OCI-LY7 (cell line): ENCODE data around the gene FDXACB1. TPM values are rescaled to one million over a fixed set of nuclear protein-coding genes. Genes with fewer than 3 reads are reported as not detected.

ENCODE experiments used
- BruUV-seq: library from RNA; stranded (reverse); fragments of 400-500 nt; replicated peaks from 2 replicates; lab custom pipeline; 2021; lab: Mats Ljungman, UMichigan
- CTCF ChIA-PET: fragments of 300-600 bp; sonication (Branson Sonifier 250); formaldehyde crosslinking; loops from one replicate; lab custom pipeline; 2022; ENCODE audit warnings: antibody characterized with exemption; ENCODE audit not compliant: unreplicated experiment; lab: Charles Lee
- POLR2A ChIA-PET: fragments of 300-600 bp; sonication (Branson Sonifier 250); formaldehyde crosslinking; loops from one replicate; lab custom pipeline; 2022; ENCODE audit warnings: antibody characterized with exemption; lab: Charles Lee
- DNase-seq: peaks from one replicate; pipeline ENCODE4 v3.0.0-alpha.2; 2015; ENCODE audit warnings: low spot score
- H2AFZ ChIP-seq: fragments of 200-600 bp; sonication (generic), shearing (Covaris generic); 2 replicates; pipeline ENCODE4 v1.6.1; 2014; ENCODE audit warnings: mild to moderate bottlenecking, antibody characterized with exemption, low read length, moderate library complexity
- H3K27ac ChIP-seq: fragments of 200-600 bp; sonication (generic); 2 replicates; pipeline ENCODE4 v1.5.1; 2014; ENCODE audit warnings: mixed run types, low read depth, mild to moderate bottlenecking, moderate library complexity, low read length, inconsistent platforms; ENCODE audit not compliant: poor library complexity, severe bottlenecking
- H3K36me3 ChIP-seq: fragments of 200-600 bp; sonication (generic); 2 replicates; pipeline ENCODE4 v1.6.1; 2014; ENCODE audit warnings: mild to moderate bottlenecking, antibody characterized with exemption, low read length, moderate library complexity, mixed read lengths; ENCODE audit not compliant: insufficient read depth
- H3K4me1 ChIP-seq: fragments of 200-600 bp; sonication (generic); 2 replicates; pipeline ENCODE4 v1.5.1; 2014; ENCODE audit warnings: mild to moderate bottlenecking, low read length; ENCODE audit not compliant: insufficient read depth, poor library complexity, severe bottlenecking
- H3K4me2 ChIP-seq: fragments of 200-600 bp; sonication (generic); 2 replicates; pipeline ENCODE4 v1.6.1; 2014; ENCODE audit warnings: mild to moderate bottlenecking, low read length
- H3K4me3 ChIP-seq: fragments of 200-600 bp; sonication (generic); 2 replicates; pipeline ENCODE4 v1.5.1; 2014; ENCODE audit warnings: mild to moderate bottlenecking, low read depth, low read length; ENCODE audit not compliant: poor library complexity, severe bottlenecking
- H3K79me2 ChIP-seq: fragments of 200-600 bp; sonication (generic); 2 replicates; pipeline ENCODE4 v1.6.1; 2016; ENCODE audit warnings: low read depth, mild to moderate bottlenecking, low read length, moderate library complexity, mixed read lengths; ENCODE audit not compliant: insufficient read depth
- H3K9me2 ChIP-seq: fragments of 200-600 bp; sonication (generic); 2 replicates; pipeline ENCODE4 v1.6.1; 2016; ENCODE audit warnings: mild to moderate bottlenecking, low read length, mixed read lengths; ENCODE audit not compliant: insufficient read depth
- H3K9me3 ChIP-seq: fragments of 200-600 bp; sonication (generic); 2 replicates; pipeline ENCODE4 v1.6.1; 2014; ENCODE audit warnings: mild to moderate bottlenecking, mixed run types, low read length, mixed read lengths
- H4K20me1 ChIP-seq: fragments of 200-600 bp; sonication (generic); 2 replicates; pipeline ENCODE4 v1.6.1; 2014; ENCODE audit warnings: mild to moderate bottlenecking, antibody characterized with exemption, low read length, moderate library complexity, mixed read lengths; ENCODE audit not compliant: insufficient read depth
- EZH2phosphoT487 ChIP-seq: fragments of 200-600 bp; sonication (generic); IDR thresholded peaks from 2 replicates; pipeline ENCODE4 v1.6.1; 2018; ENCODE audit warnings: low read depth, borderline replicate concordance, mild to moderate bottlenecking, mixed run types, antibody characterized with exemption, low read length, moderate library complexity, mixed read lengths
- intact Hi-C: fragments of 100-400 bp; cut with micrococcal nuclease; formaldehyde crosslinking; loops from one replicate; pipeline ENCODE4 v1.10.0; 2022; ENCODE audit not compliant: unreplicated experiment
- total RNA-seq, 2 experiments: library from RNA; depleted of rRNA in 1 of 2; stranded (reverse); fragments of >200 nt in 1 of 2; shearing (Covaris generic) in 1 of 2; gene quantifications; 2 replicates each; pipeline ENCODE4 v1.2.3, GENCODE V29; 2014 to 2022
- TF ChIP-seq, protein P1 (sequence below): fragments of 200-600 bp; sonication (generic); conservative IDR thresholded peaks from 2 replicates; pipeline ENCODE4 v1.5.1; 2014; ENCODE audit warnings: mild to moderate bottlenecking, antibody characterized with exemption, low read length, moderate library complexity, mixed read lengths

Gene FDXACB1
- total RNA-seq, 2 experiments from 2014 or later, result 5.8 to 6.2 TPM

DNA sequence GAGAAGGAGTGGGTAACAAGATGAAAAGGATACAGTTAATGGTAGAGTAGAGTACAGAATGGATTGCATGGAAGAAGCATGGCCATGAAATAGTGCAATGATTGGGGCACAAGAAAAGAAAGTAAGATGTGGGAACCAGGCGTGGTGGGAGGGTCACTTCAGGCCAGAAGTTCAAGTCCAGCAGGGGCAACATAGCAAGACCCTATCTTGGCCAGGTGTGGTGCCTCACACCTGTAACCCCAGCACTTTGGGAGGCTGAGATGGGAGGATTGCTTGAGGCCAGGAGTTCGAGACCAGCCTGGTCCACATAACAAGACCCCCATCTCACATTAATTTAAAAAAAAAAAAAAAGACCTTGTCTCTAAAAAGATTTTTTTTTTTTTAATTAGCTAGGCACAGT lies 38.3 kb upstream of the FDXACB1 start:
- POLR2A ChIA-PET, result interaction anchor here (0.7 to 1.9 kb wide), 3 partner anchors 9 to 46 kb away, joined by 3 to 8 read pairs (median 4); partner anchors contain the start of gene ALG9
- TF ChIP-seq, protein P1, sequence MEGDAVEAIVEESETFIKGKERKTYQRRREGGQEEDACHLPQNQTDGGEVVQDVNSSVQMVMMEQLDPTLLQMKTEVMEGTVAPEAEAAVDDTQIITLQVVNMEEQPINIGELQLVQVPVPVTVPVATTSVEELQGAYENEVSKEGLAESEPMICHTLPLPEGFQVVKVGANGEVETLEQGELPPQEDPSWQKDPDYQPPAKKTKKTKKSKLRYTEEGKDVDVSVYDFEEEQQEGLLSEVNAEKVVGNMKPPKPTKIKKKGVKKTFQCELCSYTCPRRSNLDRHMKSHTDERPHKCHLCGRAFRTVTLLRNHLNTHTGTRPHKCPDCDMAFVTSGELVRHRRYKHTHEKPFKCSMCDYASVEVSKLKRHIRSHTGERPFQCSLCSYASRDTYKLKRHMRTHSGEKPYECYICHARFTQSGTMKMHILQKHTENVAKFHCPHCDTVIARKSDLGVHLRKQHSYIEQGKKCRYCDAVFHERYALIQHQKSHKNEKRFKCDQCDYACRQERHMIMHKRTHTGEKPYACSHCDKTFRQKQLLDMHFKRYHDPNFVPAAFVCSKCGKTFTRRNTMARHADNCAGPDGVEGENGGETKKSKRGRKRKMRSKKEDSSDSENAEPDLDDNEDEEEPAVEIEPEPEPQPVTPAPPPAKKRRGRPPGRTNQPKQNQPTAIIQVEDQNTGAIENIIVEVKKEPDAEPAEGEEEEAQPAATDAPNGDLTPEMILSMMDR, result no peak
- TF ChIP-seq EZH2phosphoT487, result no peak
- CTCF ChIA-PET, result no interaction called here

GRCh38 chr11:111916768-111917167 lies 37.8 kb upstream of the FDXACB1 start:
- H3K4me2 ChIP-seq, result no peak overlapping the region
- H3K36me3 ChIP-seq, result no peaks in the 10 kb centered on the region
- POLR2A ChIA-PET, result interaction anchor here (0.6 kb wide), 1 partner anchor 58 kb away, joined by 3 read pairs; no protein-coding TSS in a partner anchor
- CTCF ChIA-PET, result interaction anchor here (0.6 kb wide), 1 partner anchor 10 kb away, joined by 3 read pairs; no protein-coding TSS in a partner anchor
- no peak overlapping the region for H3K27ac ChIP-seq
- no TSS peak for BruUV-seq
- H3K4me3 ChIP-seq, result no peak overlapping the region
- H3K4me1 ChIP-seq, result no peaks in the 10 kb centered on the region
- no peak overlapping the region for H2AFZ ChIP-seq
- DNase-seq, result no peak
- H3K9me3 ChIP-seq, result no peaks in the 10 kb centered on the region
- TF ChIP-seq EZH2phosphoT487, result no peak
- TF ChIP-seq, protein P1, result no peak
- no peaks in the 10 kb centered on the region for H3K79me2 ChIP-seq
- H3K9me2 ChIP-seq, result no peaks in the 10 kb centered on the region
- no peaks in the 10 kb centered on the region for H4K20me1 ChIP-seq
- intact Hi-C loops, result no loop called here

More for the DNA sequence above, 38.3 kb upstream of the FDXACB1 start:
- Histone ChIP-seq H3K79me2 (no peaks in the 10 kb centered on the region), H3K4me2 (no peak overlapping the region), H4K20me1 (no peaks in the 10 kb centered on the region), H2AFZ (no peak overlapping the region), H3K4me3 (no peak overlapping the region), H3K4me1 (no peaks in the 10 kb centered on the region), H3K27ac (no peak overlapping the region), H3K36me3 (no peaks in the 10 kb centered on the region), H3K9me3 (no peaks in the 10 kb centered on the region), H3K9me2 (no peaks in the 10 kb centered on the region)
- no TSS peak for BruUV-seq
- intact Hi-C loops, result no loop called here
- DNase-seq, result no peak

GRCh38 chr11:111913997-111914396 lies 35.0 kb upstream of the FDXACB1 start:
- CTCF ChIA-PET, result no interaction called here
- Histone ChIP-seq H3K9me3 (no peaks in the 10 kb centered on the region), H3K36me3 (no peaks in the 10 kb centered on the region), H2AFZ (no peak overlapping the region), H3K9me2 (no peaks in the 10 kb centered on the region), H3K4me3 (no peak overlapping the region), H3K4me1 (no peaks in the 10 kb centered on the region), H4K20me1 (no peaks in the 10 kb centered on the region), H3K79me2 (no peaks in the 10 kb centered on the region), H3K27ac (no peak overlapping the region), H3K4me2 (no peak overlapping the region)
- intact Hi-C loops, result no loop called here
- POLR2A ChIA-PET, result interaction anchor here (1.4 to 2.1 kb wide), 4 partner anchors 13 to 49 kb away, joined by 3 to 13 read pairs (median 4); partner anchors contain the start of gene ALG9
- no peak for DNase-seq
- TF ChIP-seq, protein P1, result no peak
- TF ChIP-seq EZH2phosphoT487, result no peak
- no TSS peak for BruUV-seq
